Pulmonary artery endothelial cell (primary cell): ENCODE results near the gene LZTFL1. TPM values are rescaled to one million over a fixed set of nuclear protein-coding genes. Genes with fewer than 3 reads are reported as not detected.

ENCODE experiments used
- DNase-seq: peaks from one replicate; pipeline ENCODE4 v3.0.0-alpha.2; 2011; ENCODE audit warnings: low read depth, low spot score
- total RNA-seq: library from RNA; depleted of rRNA; stranded (reverse); fragments of >200 nt; gene quantifications from 2 replicates; pipeline ENCODE4 v1.2.3, GENCODE V29; 2014

Gene LZTFL1
- total RNA-seq, 1 donor from 2014 or later, result 8.4 TPM

- DNase-seq, result no peak
Measured at GRCh38 chr3:45786801-45787495, 55.0 kb downstream of the LZTFL1 start.

GRCh38 chr3:45785605-45786150 lies 56.2 kb downstream of the LZTFL1 start:
- no peak for DNase-seq

- no peak for DNase-seq
Measured at GRCh38 chr3:45783667-45784066, 58.3 kb downstream of the LZTFL1 start.

- no peak for DNase-seq
Measured at GRCh38 chr3:45782381-45782780, 59.5 kb downstream of the LZTFL1 start.

GRCh38 chr3:45781841-45782240 lies 60.1 kb downstream of the LZTFL1 start:
- no peak for DNase-seq

- no peak for DNase-seq
Measured at GRCh38 chr3:45781271-45781670, 60.6 kb downstream of the LZTFL1 start.

- DNase-seq, result no peak
Measured at GRCh38 chr3:45779746-45780735, 61.9 kb downstream of the LZTFL1 start.

GRCh38 chr3:45778761-45779201 lies 63.1 kb downstream of the LZTFL1 start:
- DNase-seq, result no peak

- DNase-seq, result no peak
Measured at GRCh38 chr3:45777746-45778386, 64.1 kb downstream of the LZTFL1 start.

GRCh38 chr3:45777111-45777745 lies 64.7 kb downstream of the LZTFL1 start:
- no peak for DNase-seq

- no peak for DNase-seq
Measured at GRCh38 chr3:45776611-45777010, 65.3 kb downstream of the LZTFL1 start.

- no peak for DNase-seq
Measured at GRCh38 chr3:45776301-45776595, 65.7 kb downstream of the LZTFL1 start.

GRCh38 chr3:45775571-45776300 lies 66.2 kb downstream of the LZTFL1 start:
- no peak for DNase-seq

GRCh38 chr3:45774581-45775521 lies 67.1 kb downstream of the LZTFL1 start:
- DNase-seq, result no peak

- DNase-seq, result peak; percentile 11
Measured at GRCh38 chr3:45773714-45774449, 68.0 kb downstream of the LZTFL1 start.
